ENCODE data around the gene SELENOI. TPM values are rescaled to one million over a fixed set of nuclear protein-coding genes. Genes with fewer than 3 reads are reported as not detected.
"Not testable (repeated sequence)": the region's sequence is repeated elsewhere in the genome, so short reads cannot be mapped to it uniquely, and the experiment has no call there.

Gene SELENOI
- total RNA-seq, 1 donor from 2014 or later = 12.5 TPM

DNA sequence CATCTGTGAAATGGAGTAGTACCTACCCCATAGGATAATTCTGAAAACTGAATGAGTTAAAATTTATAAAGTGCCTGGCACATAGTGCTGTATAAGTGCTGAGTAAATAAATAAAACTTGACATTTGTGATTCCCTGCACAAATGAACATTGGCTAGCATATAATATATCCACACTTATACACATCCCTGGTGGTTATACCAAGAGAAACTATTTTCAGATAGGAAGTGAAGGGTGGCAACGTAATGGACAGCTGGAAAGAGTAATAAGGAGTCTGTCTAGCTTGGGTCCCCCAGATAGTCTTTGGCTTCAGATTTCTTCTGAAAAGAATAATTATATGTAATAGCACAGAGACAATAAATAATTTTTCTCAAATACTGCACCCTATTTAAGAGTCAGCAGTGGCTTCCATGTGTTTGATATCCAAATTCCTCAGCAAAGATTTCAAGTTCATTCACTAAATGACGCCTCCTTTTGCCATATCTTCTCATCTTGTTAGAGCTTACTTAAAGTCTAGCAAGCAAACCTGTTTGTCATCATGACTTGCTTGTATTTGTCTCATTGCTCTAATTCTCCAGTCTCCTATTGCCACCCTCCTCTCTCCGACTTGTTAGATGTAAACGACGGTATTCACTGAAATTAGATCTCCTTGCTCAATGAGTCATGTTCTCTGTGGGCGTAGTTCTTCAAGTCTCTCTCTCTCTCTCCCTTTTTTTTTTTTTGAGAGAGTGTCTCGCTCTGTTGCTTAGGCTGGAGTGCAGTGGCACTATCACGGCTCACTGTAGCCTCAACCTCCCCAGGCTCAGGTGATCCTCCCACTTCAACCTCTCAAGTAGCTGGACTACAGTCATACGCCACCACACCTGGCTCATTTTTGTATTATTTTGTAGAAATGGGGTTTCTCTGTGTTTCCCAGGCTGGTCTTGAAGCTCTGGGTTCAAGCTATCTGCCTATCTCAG lies 9.4 kb downstream of the SELENOI start:
- no peak for DNase-seq (ENCODE audit: extremely low read depth, low read depth, low spot score)

DNA sequence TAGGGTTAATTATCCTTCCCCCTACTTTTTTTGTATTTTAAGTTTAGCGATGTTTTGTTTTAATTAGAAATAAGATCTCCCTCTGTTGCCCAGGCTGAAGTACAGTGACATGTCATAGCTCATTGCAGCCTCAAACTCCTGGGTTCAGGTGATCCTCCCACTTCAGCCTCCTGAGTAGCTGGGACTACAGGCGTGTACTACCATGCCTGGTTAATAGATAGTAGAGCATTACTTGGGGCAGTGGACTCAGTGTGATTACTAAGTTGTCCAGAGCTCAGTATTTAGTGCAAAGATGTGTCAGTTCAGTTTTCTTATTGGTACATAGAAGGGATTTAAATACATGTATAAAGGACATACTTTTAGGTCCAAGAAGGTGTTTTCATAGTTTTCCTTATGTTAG lies 10.2 kb downstream of the SELENOI start:
- no peak for DNase-seq (ENCODE audit: extremely low read depth, low read depth, low spot score)

DNA sequence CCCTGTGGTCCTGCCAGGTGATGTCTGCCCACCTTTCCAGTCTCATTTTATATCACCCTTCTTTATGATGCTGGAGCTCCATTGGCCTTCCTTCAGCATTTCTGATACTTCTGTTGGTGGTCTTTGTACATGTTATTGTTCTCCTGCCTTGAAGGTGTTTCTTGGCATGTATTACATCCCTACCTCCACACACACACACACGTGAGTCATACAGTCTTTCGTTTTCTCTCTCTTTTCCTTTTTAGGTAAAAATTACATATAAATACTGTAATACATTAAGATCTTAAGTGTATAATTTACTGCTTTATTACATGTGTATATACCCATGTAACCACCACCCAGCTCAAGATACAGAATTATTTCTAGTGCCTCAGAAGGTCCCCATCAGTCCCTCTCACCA lies 10.8 kb downstream of the SELENOI start:
- DNase-seq (ENCODE audit: extremely low read depth, low read depth, low spot score) = no peak

DNA sequence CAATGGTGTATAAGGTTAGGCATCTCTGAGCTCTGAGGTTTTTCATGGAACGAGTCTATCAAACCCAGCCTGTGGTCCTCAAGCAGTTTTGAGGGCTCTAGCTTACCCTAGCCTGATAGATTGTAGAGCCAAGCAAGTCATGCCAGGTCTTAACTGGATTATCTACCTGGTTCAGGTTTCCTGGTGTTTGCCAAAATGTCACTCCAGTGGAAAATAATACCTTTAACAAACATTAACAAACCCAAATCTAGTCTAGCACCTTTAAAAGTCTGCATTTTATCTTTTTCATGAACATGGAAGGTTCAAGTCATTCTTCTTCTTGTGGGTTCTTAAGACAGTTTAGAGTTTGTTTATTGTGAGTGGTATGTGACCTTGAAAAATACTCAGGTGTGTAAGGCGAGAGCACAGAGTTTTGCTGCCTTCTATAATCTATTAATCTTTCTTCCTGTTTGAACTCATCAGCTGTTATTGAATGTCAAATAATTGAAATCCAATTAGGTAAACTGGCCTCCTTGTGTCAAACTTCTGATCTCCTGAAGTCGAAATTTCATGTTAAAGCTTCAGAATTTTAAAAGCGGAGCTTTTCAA lies 14.0 kb downstream of the SELENOI start:
- DNase-seq (ENCODE audit: extremely low read depth, low read depth, low spot score) = no peak

DNA sequence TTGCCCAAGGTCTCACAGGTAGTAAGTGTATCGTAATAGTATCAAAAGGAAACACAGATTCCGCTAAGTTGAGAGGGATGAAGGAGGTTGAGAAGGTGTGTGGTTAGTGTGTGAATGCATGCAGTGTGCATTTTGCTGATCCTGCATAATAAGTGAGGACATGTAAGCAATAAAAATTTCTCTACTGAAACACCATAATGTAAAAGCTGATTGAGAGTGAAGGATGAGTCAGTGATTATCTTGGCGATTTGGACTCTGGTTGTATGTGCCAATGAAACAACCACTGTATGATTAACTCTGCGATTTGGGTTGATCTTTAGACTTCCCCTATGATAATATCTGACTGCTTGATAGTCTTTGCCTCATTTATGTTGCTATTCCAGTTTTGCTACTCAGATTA lies 17.4 kb downstream of the SELENOI start:
- no peak for DNase-seq (ENCODE audit: extremely low read depth, low read depth, low spot score)

DNA sequence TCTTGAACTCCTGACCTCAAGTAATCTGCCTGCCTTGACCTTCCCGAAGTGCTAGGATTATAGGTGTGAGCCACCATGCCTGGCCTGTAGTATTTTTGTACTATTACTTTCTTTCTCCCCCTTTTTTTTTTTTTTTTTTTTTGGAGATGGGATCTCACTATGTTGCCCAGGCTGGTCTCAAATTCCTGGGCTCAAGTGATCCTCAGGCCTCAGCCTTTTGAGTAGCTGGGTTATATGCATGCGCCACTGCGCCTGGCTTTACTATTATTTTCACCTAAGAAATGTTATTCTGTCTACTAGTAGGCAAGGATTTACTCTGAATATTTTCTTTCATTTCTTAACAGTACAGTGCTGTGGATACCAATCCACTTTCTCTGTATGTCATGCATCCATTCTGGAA lies 18.0 kb downstream of the SELENOI start:
- no peak for DNase-seq (ENCODE audit: extremely low read depth, low read depth, low spot score)

DNA sequence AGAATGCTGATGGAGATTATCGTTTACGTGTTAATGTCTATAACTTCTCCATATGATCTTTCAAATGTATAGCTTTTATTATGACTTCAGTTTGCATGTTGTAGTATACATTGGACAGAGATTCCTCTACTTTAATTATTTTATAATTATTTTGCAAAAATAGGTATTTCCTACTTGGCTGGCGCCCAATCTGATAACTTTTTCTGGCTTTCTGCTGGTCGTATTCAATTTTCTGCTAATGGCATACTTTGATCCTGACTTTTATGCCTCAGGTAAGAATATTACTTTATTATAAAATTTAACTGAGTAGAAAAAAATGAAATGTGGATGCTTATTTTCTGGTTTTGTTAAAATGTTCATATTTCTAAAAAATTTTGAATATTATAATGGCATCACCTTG lies 18.7 kb downstream of the SELENOI start:
- no peak for DNase-seq (ENCODE audit: extremely low read depth, low read depth, low spot score)

DNA sequence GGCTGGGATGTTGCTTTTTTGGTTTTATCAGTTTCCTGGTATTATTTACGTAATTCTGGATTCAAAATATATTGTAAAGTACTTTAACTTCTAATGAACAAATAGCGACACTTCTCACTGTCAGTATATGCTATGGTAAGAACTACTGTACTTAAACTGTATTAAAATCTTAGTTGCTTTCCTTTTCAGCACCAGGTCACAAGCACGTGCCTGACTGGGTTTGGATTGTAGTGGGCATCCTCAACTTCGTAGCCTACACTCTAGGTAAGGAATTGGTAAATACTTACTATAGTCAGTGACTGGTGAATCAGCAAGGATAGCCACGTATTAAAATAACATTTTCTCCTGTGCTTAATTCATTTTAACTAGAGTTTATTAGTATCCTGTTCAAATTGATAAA lies 21.0 kb downstream of the SELENOI start:
- no peak for DNase-seq (ENCODE audit: extremely low read depth, low read depth, low spot score)

DNA sequence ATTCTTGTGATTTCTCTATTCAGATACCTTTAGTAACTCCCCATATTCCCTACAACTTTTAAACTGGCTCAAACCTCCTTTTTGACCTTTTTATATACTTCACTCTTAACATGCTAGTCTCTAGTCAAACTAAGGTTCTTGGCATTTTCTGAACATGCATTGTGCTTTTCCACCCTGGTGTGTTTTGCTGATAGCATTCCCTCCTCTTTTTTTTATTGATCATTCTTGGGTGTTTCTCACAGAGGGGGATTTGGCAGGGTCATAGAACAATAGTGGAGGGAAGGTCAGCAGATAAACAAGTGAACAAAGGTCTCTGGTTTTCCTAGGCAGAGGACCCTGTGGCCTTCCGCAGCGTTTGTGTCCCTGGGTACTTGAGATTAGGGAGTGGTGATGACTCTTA lies 23.7 kb downstream of the SELENOI start:
- DNase-seq (ENCODE audit: extremely low read depth, low read depth, low spot score) = not testable (repeated sequence)

DNA sequence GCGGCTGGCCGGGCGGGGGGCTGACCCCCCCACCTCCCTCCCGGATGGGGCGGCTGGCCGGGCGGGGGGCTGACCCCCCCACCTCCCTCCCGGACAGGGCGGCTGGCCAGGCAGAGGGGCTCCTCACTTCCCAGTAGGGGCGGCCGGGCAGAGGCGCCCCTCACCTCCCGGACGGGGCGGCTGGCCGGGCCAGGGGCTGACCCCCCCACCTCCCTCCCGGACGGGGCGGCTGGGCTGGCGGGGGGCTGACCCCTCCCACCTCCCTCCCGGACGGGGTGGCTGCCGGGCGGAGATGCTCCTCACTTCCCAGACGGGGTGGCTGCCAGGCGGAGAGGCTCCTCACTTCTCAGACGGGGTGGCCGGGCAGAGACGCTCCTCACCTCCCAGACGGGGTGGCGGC lies 25.0 kb downstream of the SELENOI start:
- DNase-seq (ENCODE audit: extremely low read depth, low read depth, low spot score) = not testable (repeated sequence)

DNA sequence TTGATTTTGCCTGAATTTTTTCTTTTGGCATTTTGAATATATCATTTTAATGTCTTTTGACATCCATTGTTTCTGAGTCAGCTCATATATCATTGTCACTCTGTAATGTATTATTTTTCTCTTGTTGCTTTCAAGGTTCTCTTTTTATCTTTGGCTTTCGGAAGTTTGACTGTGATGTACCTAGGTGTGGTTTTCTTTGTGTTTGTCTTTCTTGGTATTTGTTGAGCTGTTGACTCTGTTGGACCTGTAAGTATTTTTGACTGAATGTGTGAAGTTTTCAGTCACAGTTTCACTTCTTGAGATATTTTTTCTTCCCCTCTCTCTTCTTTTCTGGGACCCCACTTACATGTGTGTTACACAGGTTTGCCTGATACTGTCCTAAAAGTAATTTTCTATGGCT lies 30.9 kb downstream of the SELENOI start:
- no peak for DNase-seq (ENCODE audit: extremely low read depth, low read depth, low spot score)

DNA sequence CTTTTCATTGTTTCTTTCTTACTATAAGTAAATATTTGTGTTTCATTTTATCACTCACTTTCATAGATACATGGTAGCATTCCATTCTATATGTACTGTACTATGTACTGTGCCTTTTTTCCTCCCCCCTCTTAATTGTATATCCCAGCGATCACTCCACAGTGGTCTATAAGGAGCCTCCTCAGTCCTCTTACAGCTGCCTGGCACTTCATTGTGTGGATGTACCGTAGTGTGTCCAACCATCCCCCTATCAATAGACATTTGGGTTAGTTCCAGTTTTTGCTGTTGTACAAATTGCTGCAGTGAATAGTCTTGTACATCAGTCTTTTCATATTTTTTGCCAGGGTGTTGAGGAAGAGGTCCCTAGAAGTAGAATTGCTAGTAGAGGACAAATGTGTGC lies 34.3 kb downstream of the SELENOI start:
- no peak for DNase-seq (ENCODE audit: extremely low read depth, low read depth, low spot score)

DNA sequence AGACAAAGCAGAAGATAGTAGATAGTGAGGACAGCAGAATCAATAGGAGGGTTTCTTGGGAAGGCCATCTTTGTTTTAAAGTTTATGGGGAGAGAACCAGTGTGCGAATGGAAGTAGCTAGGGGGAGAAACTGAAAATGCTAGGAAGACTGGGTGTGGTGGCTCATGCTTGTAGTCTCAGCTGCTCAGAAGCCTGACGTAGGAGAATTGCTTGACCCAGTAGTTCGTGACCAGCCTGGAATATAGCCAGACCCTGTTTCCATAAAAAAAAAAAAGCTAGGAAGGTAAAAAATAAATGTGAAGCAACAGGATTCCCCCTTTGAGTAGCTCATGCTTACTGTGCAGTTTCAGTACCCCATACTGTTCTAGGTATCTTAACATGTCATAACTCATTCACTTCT lies 36.6 kb downstream of the SELENOI start:
- DNase-seq (ENCODE audit: extremely low read depth, low read depth, low spot score) = no peak

DNA sequence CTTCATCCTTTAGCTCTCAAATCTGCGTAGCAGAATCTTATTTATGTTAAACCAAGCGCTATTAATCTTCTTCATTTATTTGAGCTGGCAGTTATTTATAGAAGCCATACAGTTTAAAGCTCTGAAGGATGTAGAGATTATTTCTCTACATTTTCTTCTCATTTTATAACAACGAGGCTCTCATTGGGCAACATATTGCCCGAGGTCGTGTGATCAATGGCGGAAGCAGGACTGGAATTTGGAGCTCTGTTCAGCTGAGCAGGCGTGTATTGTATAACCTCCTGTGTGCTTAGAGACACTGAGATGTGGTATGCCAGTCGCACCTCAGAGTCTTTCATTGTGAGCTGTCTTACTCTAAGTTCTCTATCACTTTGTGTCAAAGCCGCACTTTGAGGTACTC lies 38.2 kb downstream of the SELENOI start:
- DNase-seq (ENCODE audit: extremely low read depth, low read depth, low spot score) = no peak

DNA sequence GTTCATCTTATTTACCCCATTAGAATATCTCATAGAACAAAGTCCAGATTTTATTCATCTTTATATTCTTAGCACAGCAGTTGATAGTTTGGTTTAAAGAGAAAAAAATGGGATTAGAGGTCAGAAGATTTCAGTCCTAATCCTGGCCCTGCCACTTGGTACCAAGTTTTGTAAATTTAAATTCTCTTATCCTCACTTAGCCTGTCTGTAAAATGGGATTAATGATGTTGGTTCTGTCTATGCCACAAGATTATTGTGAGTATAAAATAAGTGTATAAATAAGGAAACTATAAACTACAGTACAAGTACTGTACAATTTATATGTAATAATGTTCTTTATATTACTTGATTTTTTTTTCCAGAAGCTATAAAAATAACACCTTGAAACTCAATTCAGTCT lies 38.7 kb downstream of the SELENOI start:
- DNase-seq (ENCODE audit: extremely low read depth, low read depth, low spot score) = no peak

DNA sequence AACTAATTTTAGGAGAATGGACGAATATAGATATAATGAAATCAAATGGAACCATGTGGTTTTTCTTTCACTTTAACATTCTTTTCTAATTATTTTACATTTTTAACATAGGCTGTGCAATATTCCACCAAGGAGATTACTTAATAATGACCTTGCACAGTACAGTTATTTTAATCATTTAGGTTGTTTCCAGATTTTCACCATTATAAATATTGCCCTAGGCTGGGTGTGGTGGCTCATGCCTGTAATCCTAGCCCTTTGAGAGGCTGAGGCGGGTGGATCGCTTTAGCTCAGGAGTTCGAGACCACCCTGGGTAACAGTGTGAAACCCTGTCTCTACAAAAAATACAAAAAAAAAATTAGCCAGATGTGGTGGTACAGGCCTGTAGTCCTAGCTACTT lies 41.2 kb downstream of the SELENOI start:
- DNase-seq (ENCODE audit: extremely low read depth, low read depth, low spot score) = no peak

DNA sequence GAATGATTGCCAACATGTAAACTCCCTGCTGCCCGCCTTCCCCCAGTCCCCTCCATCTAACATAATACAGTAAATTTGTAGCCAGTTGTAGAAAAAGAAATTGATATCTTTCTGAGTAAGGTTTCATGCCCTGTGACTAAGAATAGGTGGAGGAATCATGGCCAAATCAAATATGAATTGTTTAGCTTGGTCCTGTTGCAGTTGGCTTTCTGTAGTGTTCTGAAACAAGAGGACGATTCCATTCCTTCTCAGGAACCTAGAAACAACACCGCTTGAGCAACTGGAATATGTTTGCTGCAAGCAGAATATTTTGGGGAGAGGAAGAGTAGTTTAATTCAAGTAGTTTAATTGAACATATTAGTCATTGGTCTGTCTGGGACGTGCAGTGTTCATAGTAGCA lies 48.8 kb downstream of the SELENOI start:
- no peak for DNase-seq (ENCODE audit: extremely low read depth, low read depth, low spot score)

DNA sequence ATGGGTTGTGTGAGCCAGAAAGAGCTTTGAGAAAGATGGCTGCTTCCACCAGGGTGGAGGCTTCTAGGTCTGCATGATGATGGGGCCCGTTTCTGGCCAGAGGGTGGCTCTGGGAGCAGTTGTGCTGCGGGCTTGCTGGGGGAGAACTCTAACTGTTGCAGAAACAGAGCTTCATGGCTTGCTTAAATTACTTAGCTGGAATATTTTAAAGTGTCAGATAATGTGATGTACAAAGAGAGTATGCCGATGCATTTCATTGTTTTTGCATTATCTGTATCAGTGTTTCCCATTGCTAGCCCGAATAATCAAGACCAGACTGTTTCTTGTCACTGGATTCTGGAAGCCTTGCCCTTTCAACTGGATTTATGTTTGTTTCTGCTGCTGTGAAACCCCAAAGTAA lies 49.5 kb downstream of the SELENOI start:
- DNase-seq (ENCODE audit: extremely low read depth, low read depth, low spot score) = no peak

DNA sequence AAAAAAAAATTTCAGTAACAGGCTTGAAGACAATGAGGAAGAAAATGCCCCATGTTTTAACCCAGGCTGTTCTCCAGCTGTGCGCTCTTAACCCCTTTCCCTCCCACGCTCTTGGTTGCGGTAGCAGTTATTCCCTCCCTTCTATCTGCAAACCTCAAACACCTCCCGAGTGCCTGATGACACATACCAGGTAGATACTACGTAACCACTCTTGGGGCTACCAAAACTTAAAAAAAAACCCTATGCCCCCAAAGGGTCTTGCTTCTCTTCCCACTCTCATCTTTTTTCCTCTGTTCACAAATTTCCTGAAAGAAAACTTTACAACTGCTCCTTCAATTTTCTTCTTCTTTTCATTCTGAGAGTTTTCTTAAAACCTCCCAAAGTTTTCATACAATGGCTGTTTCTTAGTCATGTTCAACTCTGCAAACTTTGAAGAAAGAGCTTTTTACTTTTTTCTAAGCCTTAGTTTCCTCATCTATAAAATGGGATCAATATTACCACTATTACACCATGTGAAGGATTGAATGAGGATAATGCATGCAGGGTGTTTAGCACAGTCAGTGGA lies 50.9 kb downstream of the SELENOI start:
- DNase-seq (ENCODE audit: extremely low read depth, low read depth, low spot score) = no peak

DNA sequence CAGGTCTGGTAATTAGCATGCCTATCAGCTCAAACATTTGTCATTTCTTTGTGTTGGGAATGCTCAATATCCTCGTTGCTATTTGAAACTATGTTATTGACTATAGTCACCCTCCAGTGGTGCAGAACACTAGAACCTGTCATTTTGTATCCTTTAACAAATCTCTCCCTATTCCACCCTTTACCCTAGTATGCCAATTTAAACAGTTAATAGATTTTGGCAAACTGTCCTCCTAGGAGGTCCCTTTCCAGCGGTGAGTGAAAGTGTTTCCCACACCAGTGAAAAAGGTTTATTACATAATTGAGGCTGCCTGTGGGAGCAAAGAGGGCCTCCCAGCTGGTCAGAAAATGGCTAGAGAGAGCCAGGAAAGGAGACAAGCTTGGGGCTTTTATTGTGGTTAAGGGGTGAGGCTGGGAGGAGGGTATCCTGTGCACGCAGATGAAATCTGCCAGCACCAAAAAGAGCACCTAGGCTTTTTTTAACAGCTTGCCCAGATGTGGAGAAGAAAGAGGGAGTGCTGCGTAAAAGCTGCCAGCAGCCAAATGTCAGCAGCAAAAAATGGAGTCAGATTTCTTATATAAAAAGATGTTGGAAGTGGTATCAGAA lies 53.9 kb downstream of the SELENOI start:
- DNase-seq (ENCODE audit: extremely low read depth, low read depth, low spot score) = no peak

DNA sequence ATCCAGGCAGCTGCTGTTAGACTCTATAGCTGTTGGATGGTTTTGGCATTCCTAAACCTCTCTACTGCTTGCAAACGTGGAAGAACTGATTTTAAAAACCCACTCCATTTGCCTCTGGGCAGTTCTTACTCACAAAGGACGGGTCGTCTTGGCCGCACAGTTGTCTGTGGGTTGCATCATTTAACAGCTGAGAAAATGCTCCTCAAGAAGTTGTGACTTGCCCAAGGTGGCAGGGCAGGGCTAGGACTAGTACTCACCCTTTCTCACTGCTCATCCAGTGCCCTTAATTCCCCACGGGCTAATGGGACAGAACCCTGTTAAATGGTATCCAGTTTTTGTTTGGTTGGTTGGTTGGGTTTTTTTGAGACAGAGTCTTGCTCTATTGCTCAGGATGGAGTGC lies 54.8 kb downstream of the SELENOI start:
- DNase-seq (ENCODE audit: extremely low read depth, low read depth, low spot score) = no peak

All from glomerular endothelial cell (primary cell).